HG02678 (cell line): ENCODE data around the gene RBM23.

Experiments used
- ATAC-seq: cut with Tn5 transposase; IDR thresholded peaks from one replicate; pipeline ENCODE4 v1.9.1; 2021; ENCODE audit warnings: mild to moderate bottlenecking, moderate library complexity; ENCODE audit not compliant: unreplicated experiment

RBM23 gene

GRCh38 chr14:22887260-22887989 lies 31.5 kb downstream of the RBM23 start:
- peak; percentile 36 for ATAC-seq

DNA sequence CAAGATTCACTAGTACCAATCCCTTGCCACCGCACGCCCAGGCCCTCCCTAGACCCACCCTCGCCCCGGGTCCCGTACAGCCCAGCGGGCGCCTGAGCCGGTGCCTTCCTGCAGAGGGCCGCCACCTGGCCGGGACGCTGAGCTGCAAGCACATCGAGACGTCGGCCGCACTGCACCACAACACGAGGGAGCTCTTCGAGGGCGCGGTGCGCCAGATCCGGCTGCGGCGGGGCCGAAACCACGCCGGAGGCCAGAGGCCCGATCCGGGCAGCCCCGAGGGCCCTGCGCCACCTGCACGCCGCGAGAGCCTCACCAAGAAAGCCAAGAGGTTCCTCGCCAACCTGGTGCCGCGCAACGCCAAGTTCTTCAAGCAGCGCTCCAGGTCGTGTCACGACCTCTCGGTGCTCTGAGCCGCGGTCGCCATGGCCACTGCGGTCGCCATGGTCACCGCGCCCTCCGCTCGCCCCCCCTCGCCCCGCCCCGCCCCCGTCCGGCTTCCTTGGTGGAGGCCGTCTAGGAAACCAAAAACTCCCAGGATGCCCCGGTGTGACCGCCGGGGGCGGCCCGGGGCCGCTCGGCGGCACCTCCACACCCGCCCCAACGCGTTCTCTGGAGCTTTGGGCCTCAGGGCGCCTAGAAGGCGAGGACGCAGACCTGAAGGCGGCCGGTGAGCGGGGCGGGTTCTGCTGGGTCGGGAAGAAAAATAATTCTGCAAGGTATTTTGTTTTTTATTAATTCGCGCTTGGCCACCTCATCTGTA lies 32.3 kb downstream of the RBM23 start:
- peak; percentile 56 for ATAC-seq

GRCh38 chr14:22885975-22886374 lies 33.0 kb downstream of the RBM23 start:
- ATAC-seq: no peak

GRCh38 chr14:22884738-22885523 lies 34.0 kb downstream of the RBM23 start:
- no peak for ATAC-seq

- no peak for ATAC-seq
Observed at GRCh38 chr14:22884076-22884737, 34.7 kb downstream of the RBM23 start.

DNA sequence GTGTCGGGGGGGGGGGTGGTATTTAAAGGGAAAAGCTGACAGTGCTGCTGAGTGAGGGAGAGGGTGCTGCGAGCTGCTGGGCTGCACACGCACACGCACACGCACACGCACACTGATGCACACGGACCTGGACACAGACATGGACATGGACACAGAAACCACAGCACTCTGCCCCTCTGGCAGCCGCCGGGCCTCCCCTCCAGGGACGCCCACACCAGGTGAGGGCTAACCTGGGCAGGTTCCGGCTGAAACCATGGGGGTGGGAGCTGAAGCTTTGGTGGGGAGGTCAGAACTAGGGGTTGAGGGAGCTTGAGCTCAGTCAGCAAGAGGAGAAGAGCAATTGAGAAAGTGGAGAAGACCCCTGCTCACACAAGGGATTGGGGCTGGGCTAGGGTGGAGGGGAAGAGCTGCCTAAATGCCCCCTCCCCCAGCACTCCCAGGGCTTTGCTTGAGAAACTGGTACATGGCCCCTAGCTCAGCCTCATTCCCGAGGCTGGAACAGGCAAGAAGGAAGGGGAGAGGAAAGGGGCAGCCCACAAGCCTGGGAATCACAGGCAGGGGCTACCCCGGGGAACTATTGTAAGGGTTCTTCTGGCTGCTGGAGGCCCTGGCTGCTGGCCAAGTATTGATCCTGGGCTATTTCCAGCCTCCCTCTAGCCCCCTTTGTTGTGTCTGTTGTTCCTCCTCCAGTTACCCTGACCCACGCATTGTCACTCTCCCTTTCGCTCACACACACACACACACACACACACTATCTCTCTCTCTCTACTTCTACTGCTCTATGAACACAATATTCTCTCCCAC lies 35.6 kb downstream of the RBM23 start, which contains the start of gene REM2:
Gene REM2, plus strand, starts transcription at position 50 of the 804 bp plus-strand sequence. Its CDS starts 66 bp downstream, at position 116.
- no peak for ATAC-seq

GRCh38 chr14:22882529-22883172 lies 36.3 kb downstream of the RBM23 start:
- ATAC-seq: no peak

GRCh38 chr14:22882064-22882463 lies 36.9 kb downstream of the RBM23 start:
- no peak for ATAC-seq

DNA sequence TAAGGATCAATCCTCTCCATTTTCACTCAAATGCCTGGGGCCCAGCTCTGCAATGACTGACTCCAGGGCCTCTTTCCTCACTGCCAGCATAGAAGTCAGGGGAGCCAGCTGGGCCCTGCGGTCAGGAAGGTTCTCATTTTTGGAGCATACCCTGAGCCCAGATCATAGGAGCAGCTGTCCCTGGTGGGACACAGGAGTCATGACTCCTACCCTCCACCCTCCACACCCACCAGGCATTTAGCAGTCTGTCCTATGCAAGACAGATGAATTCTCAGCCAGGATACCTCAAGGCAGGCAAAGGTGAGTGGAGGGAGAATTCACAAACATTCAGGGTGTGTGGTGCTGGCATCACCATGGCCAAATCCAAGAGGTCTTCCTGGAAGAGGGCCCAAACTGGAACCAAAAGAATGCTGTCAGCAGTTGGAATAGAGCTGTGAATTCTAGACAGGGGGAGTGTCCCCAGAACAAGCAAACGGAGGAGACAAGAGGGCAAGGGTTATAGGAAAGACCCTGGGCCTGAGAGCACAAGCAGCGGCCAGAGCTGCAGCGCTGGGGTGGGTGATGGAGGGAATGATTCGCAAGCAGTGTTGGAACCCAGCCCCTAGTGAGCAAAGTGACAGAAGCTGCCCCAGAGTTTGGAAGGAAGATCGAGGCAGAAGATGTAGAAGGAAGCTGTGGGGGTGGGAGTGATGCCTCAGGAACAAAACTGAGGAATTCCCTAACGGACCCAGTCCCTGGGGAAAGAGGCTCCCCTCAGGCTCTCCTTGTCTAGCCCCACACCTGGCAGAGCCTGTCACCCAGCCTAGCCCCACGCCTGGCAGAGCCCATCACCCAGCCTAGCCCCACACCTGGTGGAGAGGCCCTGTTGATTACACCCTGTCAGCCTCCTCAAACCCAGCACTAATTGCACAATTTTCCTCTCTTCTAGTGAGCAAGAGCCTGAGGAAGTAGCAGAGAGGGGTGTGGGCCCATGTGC lies 40.4 kb downstream of the RBM23 start:
- ATAC-seq: no peak

GRCh38 chr14:22877000-22877501 lies 41.9 kb downstream of the RBM23 start:
- no peak for ATAC-seq

DNA sequence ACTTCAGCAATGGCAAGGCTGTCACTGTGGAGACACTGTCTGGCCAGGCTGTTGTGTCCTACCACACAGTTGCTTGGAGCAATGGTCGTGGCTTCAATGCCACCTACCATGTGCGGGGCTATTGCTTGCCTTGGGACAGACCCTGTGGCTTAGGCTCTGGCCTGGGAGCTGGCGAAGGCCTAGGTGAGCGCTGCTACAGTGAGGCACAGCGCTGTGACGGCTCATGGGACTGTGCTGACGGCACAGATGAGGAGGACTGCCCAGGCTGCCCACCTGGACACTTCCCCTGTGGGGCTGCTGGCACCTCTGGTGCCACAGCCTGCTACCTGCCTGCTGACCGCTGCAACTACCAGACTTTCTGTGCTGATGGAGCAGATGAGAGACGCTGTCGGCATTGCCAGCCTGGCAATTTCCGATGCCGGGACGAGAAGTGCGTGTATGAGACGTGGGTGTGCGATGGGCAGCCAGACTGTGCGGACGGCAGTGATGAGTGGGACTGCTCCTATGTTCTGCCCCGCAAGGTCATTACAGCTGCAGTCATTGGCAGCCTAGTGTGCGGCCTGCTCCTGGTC lies 43.1 kb downstream of the RBM23 start:
- no peak for ATAC-seq

- no peak for ATAC-seq
Observed at GRCh38 chr14:22875003-22875747, 43.8 kb downstream of the RBM23 start.

DNA sequence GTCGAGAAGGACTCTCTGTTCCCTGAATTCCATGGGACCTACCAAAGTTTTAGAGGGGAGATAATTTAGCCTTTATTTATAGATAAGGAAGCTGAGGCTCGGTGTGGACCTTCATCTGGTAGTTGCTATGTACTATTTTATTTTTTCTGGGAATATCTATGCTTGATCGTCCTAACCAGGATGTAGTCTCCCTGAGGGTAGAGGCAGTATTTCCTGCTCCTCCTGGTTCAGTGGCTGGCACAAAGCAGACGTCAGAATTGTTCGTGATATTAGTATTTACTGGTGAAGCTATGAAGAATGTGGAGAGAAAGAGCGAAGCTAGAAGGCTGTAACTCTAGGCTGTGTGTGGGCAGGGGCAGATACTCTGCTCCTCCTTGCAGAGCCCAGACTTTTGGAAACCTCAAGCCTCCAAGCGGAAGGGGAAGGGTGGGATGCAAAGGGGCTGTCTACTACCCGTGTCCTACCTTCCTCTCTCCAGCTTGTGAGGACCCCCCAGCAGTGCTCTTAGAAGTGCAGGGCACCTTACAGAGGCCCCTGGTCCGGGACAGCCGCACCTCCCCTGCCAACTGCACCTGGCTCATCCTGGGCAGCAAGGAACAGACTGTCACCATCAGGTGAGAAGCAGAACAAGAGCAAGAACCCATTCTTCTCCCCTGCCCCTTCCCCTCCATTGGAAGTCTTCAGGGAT lies 46.0 kb downstream of the RBM23 start:
- ATAC-seq: no peak

DNA sequence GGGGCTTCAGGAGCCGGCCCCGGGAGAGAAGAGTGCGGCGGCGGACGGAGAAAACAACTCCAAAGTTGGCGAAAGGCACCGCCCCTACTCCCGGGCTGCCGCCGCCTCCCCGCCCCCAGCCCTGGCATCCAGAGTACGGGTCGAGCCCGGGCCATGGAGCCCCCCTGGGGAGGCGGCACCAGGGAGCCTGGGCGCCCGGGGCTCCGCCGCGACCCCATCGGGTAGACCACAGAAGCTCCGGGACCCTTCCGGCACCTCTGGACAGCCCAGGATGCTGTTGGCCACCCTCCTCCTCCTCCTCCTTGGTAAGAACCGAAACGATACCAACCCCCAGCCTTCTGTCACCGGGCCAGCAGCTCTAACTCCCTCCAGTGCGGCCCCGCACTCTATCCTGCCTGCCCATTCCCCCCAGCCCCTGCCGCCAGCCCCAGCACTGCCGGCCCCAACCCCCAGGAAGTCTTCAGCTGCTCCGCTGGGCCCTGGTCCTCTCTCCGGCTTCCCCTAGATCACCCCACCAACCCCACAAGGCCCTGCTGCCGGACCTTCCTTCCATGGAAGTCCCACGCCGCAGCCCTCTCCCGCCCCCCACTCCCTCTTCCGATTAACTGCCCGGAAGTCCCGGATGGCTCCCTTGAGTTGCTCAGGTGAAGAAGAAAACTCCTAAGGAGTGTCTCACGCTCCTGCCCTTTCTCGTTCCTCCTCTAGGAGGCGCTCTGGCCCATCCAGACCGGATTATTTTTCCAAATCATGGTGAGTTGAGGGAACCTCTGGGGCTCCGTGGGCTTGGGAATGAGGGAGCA lies 46.7 kb downstream of the RBM23 start:
- peak; percentile 16 for ATAC-seq

DNA sequence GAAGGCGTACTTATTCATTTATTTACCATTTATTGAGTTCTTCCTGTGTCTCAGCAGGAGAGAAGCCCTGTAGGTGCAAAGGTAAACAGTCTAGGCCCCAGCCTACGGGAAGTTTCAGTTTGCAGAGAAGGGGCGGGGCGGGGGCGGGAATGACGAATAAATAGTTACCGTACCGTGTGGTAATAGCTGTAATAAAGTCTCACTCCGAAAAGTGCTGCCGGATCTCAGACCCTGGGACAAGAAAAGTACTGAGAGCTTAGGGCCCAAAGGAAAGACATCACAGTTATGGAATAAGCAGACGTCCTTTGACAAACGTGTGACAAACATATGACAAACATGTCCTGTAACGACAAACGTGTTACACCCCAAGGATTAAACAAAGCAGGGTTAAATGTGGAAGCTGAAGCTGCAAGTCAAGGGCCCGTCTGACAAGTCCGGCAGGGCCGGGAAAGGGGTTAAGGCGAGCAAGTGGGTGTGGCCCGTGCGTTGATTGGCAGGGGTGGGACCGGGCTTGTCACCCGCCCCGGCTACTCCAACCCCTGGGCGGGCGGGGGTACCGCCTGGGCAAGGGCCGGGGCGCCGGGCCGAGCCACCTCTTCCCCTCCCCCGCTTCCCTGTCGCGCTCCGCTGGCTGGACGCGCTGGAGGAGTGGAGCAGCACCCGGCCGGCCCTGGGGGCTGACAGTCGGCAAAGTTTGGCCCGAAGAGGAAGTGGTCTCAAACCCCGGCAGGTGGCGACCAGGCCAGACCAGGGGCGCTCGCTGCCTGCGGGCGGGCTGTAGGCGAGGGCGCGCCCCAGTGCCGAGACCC lies 47.5 kb downstream of the RBM23 start, which contains the start of gene LRP10:
Gene LRP10, plus strand, starts transcription at position 517 of the 809 bp plus-strand sequence. CDS start 564 bp downstream, outside the sequence.
- peak; percentile 79 for ATAC-seq
